HepG2 (cell line): ENCODE results near the gene AGFG1. TPM values are rescaled to one million over a fixed set of nuclear protein-coding genes. Genes with fewer than 3 reads are reported as not detected.
A peak's percentile ranks its signal among the peaks of the same experiment; 100 is the strongest.

Source experiments
- CTCF ChIP-seq: sonication (generic); formaldehyde crosslinking; IDR thresholded peaks from 2 replicates; pipeline ENCODE4 v1.5.0; 2020; ENCODE audit warnings: mild to moderate bottlenecking, missing genetic modification reagents, moderate library complexity
- E2F1 ChIP-seq: sonication (generic); formaldehyde crosslinking; IDR thresholded peaks from 2 replicates; pipeline ENCODE4 v1.5.0; 2020; ENCODE audit warnings: missing genetic modification reagents
- MAX ChIP-seq: IDR thresholded peaks from 2 replicates; pipeline ENCODE4 v1.6.1; 2012; ENCODE audit warnings: inconsistent platforms
- MED8 ChIP-seq: sonication (generic); formaldehyde crosslinking; IDR thresholded peaks from 2 replicates; pipeline ENCODE4 v1.8.1; 2023; ENCODE audit warnings: mild to moderate bottlenecking, missing genetic modification reagents; ENCODE audit not compliant: insufficient replicate concordance
- MIER3 ChIP-seq: IDR thresholded peaks from 2 replicates; pipeline ENCODE4 v1.6.1; 2016; ENCODE audit warnings: missing compliant biosample characterization, borderline replicate concordance
- NFRKB ChIP-seq: fragments of 450-650 bp; IDR thresholded peaks from 2 replicates; pipeline ENCODE4 v1.6.1; 2017
- ONECUT2 ChIP-seq: sonication (generic); formaldehyde crosslinking; IDR thresholded peaks from 2 replicates; pipeline ENCODE4 v1.4.0; 2020; ENCODE audit warnings: missing genetic modification reagents
- PCBP1 ChIP-seq: fragments of 200-400 bp; formaldehyde crosslinking; IDR thresholded peaks from 2 replicates; pipeline ENCODE4 v1.6.1; 2017; ENCODE audit warnings: mild to moderate bottlenecking, low read depth, low read length, borderline replicate concordance
- PPARG ChIP-seq: conservative IDR thresholded peaks from 2 replicates; pipeline ENCODE4 v1.6.1; 2016; ENCODE audit warnings: missing biosample characterization, missing genetic modification reagents
- SNAPC2 ChIP-seq: sonication (generic); formaldehyde crosslinking; IDR thresholded peaks from 2 replicates; pipeline ENCODE4 v1.8.1; 2022; ENCODE audit warnings: mild to moderate bottlenecking, missing genetic modification reagents
- STAG1 ChIP-seq: sonication (generic); formaldehyde crosslinking; IDR thresholded peaks from 2 replicates; pipeline ENCODE4 v1.4.0; 2020; ENCODE audit warnings: missing genetic modification reagents
- WIZ ChIP-seq: sonication (generic); formaldehyde crosslinking; IDR thresholded peaks from 2 replicates; pipeline ENCODE4 v1.5.1; 2020; ENCODE audit warnings: mild to moderate bottlenecking, missing genetic modification reagents
- ZBTB34 ChIP-seq: sonication (generic); formaldehyde crosslinking; IDR thresholded peaks from 2 replicates; pipeline ENCODE4 v1.8.0; 2022; ENCODE audit warnings: mild to moderate bottlenecking, missing genetic modification reagents
- ZFAT ChIP-seq: sonication (generic); formaldehyde crosslinking; conservative IDR thresholded peaks from 2 replicates; pipeline ENCODE4 v1.8.1; 2023; ENCODE audit warnings: missing genetic modification reagents, inconsistent platforms
- ZFX ChIP-seq: sonication (generic); formaldehyde crosslinking; IDR thresholded peaks from 2 replicates; pipeline ENCODE4 v1.4.0; 2020; ENCODE audit warnings: mild to moderate bottlenecking, low read depth, missing genetic modification reagents, moderate library complexity
- ZNF773 ChIP-seq: sonication (generic); formaldehyde crosslinking; IDR thresholded peaks from 2 replicates; pipeline ENCODE4 v1.4.0; 2020; ENCODE audit warnings: missing genetic modification reagents, borderline replicate concordance
- ZSCAN9 ChIP-seq: IDR thresholded peaks from 2 replicates; pipeline ENCODE4 v1.6.1; 2016; ENCODE audit warnings: borderline replicate concordance
- polyA plus RNA-seq, 8 experiments: library from polyadenylated mRNA; depleted of rRNA in 3 of 8; stranded (reverse) in 7 of 8; unstranded in 1 of 8; fragments of >200 nt; fragmentation: Illumina TruSeq in 4 of 8; extraction: Trizol in 4 of 8; gene quantifications; 2 replicates each; pipeline versions ENCODE4 v1.2.1 to v1.2.3, GENCODE V29; 2011 to 2016; ENCODE audit warnings: low read depth in 4 of 8, missing spikeins in 1 of 8, mixed read lengths in 1 of 8; ENCODE audit not compliant: insufficient read depth in 1 of 8
- total RNA-seq, 5 experiments: library from RNA; depleted of rRNA; stranded (reverse); fragments of >200 nt; fragmentation: Illumina TruSeq; extraction: Trizol; gene quantifications; 2 replicates each; pipeline ENCODE4 v1.2.3, GENCODE V29; 2016; ENCODE audit warnings: low read depth in 1 of 5
- TF ChIP-seq, protein P1 (sequence below): sonication (generic); formaldehyde crosslinking; IDR thresholded peaks from 2 replicates; pipeline ENCODE4 v1.4.0; 2020; ENCODE audit warnings: missing genetic modification reagents
- TF ChIP-seq, protein P2 (sequence below): sonication (generic); formaldehyde crosslinking; IDR thresholded peaks from 2 replicates; pipeline ENCODE4 v1.4.0; 2020; ENCODE audit warnings: mild to moderate bottlenecking, missing genetic modification reagents
- TF ChIP-seq, protein P3 (sequence below): sonication (generic); formaldehyde crosslinking; IDR thresholded peaks from 2 replicates; pipeline ENCODE4 v1.5.0; 2020; ENCODE audit warnings: missing genetic modification reagents, mild to moderate bottlenecking, borderline replicate concordance

The AGFG1 gene
- total and polyA plus RNA-seq, 2 of the 13 experiments (the other 11 are each of a cell fraction or from before 2014, with no cell fraction given): 145 to 168 TPM

DNA sequence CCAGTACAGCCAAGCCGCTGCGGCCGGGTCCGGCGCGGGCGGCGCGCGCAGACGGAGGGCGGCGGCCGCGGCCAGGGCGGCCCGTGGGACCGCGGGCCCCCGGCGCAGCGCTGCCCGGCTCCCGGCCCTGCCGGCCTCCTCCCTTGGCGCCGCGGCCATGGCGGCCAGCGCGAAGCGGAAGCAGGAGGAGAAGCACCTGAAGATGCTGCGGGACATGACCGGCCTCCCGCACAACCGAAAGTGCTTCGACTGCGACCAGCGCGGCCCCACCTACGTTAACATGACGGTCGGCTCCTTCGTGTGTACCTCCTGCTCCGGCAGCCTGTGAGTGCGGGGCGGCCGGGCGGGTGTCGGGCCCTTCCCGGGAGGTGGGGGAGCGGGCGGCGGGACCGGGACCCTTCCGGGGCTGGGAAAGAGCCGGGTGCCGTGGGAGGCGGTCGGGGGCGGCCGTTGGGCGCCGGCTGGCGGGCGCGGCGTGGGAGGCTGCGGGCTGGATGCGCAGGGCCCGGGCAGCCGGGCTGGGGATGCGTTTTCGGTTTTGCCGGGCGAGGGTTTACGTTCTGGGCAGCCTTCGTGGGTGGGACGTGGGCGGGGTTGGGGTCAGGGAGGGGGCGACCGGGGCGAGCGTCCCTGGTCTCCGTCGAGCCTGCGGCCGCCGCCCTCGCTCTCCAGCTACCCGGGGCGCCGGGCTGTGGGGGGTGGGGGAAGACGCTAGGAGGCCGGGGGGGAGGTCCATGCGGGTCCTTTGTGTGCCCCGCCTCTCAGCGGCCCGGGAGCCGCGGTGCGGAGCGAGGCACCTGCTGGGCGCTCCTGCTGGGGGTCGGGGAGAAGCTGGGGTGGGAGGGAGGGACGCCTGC, 537 bp downstream of the AGFG1 start (continued):
- TF ChIP-seq, protein P1, sequence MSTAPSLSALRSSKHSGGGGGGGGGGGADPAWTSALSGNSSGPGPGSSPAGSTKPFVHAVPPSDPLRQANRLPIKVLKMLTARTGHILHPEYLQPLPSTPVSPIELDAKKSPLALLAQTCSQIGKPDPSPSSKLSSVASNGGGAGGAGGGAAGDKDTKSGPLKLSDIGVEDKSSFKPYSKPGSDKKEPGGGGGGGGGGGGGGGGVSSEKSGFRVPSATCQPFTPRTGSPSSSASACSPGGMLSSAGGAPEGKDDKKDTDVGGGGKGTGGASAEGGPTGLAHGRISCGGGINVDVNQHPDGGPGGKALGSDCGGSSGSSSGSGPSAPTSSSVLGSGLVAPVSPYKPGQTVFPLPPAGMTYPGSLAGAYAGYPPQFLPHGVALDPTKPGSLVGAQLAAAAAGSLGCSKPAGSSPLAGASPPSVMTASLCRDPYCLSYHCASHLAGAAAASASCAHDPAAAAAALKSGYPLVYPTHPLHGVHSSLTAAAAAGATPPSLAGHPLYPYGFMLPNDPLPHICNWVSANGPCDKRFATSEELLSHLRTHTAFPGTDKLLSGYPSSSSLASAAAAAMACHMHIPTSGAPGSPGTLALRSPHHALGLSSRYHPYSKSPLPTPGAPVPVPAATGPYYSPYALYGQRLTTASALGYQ: no peak
- TF ChIP-seq ONECUT2: no peak
- TF ChIP-seq E2F1 (CRISPR knock-in tag): no peak
- peak; percentile 67; the same call in 1 of the 2 replicates for TF ChIP-seq ZFX
- TF ChIP-seq MED8 (CRISPR knock-in tag): no peak
- TF ChIP-seq SNAPC2 (CRISPR knock-in tag): no peak
- TF ChIP-seq, protein P2, sequence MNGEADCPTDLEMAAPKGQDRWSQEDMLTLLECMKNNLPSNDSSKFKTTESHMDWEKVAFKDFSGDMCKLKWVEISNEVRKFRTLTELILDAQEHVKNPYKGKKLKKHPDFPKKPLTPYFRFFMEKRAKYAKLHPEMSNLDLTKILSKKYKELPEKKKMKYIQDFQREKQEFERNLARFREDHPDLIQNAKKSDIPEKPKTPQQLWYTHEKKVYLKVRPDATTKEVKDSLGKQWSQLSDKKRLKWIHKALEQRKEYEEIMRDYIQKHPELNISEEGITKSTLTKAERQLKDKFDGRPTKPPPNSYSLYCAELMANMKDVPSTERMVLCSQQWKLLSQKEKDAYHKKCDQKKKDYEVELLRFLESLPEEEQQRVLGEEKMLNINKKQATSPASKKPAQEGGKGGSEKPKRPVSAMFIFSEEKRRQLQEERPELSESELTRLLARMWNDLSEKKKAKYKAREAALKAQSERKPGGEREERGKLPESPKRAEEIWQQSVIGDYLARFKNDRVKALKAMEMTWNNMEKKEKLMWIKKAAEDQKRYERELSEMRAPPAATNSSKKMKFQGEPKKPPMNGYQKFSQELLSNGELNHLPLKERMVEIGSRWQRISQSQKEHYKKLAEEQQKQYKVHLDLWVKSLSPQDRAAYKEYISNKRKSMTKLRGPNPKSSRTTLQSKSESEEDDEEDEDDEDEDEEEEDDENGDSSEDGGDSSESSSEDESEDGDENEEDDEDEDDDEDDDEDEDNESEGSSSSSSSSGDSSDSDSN (CRISPR knock-in tag): peak; percentile 78
- TF ChIP-seq ZNF773 (CRISPR knock-in tag): no peak
- no peak for TF ChIP-seq PCBP1
- TF ChIP-seq PPARG (CRISPR knock-in tag): no peak
- 0 out of 2 replicates have a peak, but pooled peaks have one; percentile 3 for TF ChIP-seq MIER3 (CRISPR knock-in tag)
- peak; percentile 16 for TF ChIP-seq CTCF (CRISPR knock-in tag)
- no peak for TF ChIP-seq NFRKB
- TF ChIP-seq, protein P3, sequence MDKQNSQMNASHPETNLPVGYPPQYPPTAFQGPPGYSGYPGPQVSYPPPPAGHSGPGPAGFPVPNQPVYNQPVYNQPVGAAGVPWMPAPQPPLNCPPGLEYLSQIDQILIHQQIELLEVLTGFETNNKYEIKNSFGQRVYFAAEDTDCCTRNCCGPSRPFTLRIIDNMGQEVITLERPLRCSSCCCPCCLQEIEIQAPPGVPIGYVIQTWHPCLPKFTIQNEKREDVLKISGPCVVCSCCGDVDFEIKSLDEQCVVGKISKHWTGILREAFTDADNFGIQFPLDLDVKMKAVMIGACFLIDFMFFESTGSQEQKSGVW: no peak
- no peak for TF ChIP-seq WIZ (CRISPR knock-in tag)
- TF ChIP-seq STAG1: no peak
- no peak for TF ChIP-seq ZBTB34 (CRISPR knock-in tag)
- TF ChIP-seq ZFAT (CRISPR knock-in tag): no peak
- no peak for TF ChIP-seq ZSCAN9 (CRISPR knock-in tag)
- peak; percentile 9; the same call in 1 of the 2 replicates for TF ChIP-seq MAX
